Pancreas (tissue), 10 donors: ENCODE data around the gene CD2AP. TPM values are rescaled to one million over a fixed set of nuclear protein-coding genes. Genes with fewer than 3 reads are reported as not detected.
"Not testable (repeated sequence)": the region's sequence is repeated elsewhere in the genome, so short reads cannot be mapped to it uniquely, and the experiment has no call there.

Experiments used
- ATAC-seq, 4 donors: fragments of 200-7000 bp; cut with Tn5 transposase; one replicate each; pipeline versions ENCODE4 v1.8.0 to v1.9.1; 2020; ENCODE audit warnings: mild to moderate bottlenecking in 4 of 4, moderate library complexity in 4 of 4
- DNase-seq, 6 donors: peaks; one replicate each; pipeline ENCODE4 v3.0.0-alpha.2; 2020
- FAIRE-seq: peaks from 2 replicates; lab custom pipeline; 2012; peaks lifted over from hg19 to GRCh38; lab: Jason Lieb, UNC
- H3K27ac ChIP-seq, 4 donors: fragments of 200-600 bp; sonication (generic); 1 replicate in 3 of 4; 2 replicates in 1 of 4; pipeline versions ENCODE4 v1.5.0 to v1.8.0; 2020
- H3K27me3 ChIP-seq, 4 donors: fragments of 200-600 bp; one replicate each; pipeline ENCODE4 v1.8.0; 2021
- H3K36me3 ChIP-seq, 3 donors: fragments of 200-600 bp; sonication (generic) in 1 of 3; one replicate each; pipeline versions ENCODE4 v1.5.0 to v1.8.0; 2020 to 2021
- H3K4me1 ChIP-seq, 3 donors: fragments of 200-600 bp; one replicate each; pipeline ENCODE4 v1.8.0; 2021
- H3K4me3 ChIP-seq, 4 donors: fragments of 200-600 bp; sonication (generic) in 2 of 4; one replicate each; pipeline versions ENCODE4 v1.5.0 to v1.8.0; 2020 to 2021
- H3K9me3 ChIP-seq, 4 donors: fragments of 200-600 bp; one replicate each; pipeline ENCODE4 v1.8.0; 2021
- CTCF ChIP-seq, 4 donors: fragments of 200-600 bp; sonication (generic) in 3 of 4; IDR thresholded peaks; one replicate each; pipeline versions ENCODE4 v1.5.0 to v1.8.0; 2021; ENCODE audit warnings: antibody characterized with exemption in 4 of 4
- WGBS, 2 donors: extraction: QIAGEN DNeasy Blood & Tissue Kit; methylation state at CpG; one replicate each; pipeline ENCODE4 v1.1.7; 2013; 5-methylcytosine and 5-hydroxymethylcytosine counted together
- intact Hi-C, 3 donors: fragments of 100-400 bp; cut with DNase I; formaldehyde crosslinking; loops; one replicate each; pipeline versions ENCODE4 v1.11.1 to v1.14.2; 2022
- polyA plus RNA-seq, 2 donors: library from polyadenylated mRNA; stranded (reverse); fragments of 200-250 nt; gene quantifications; one replicate each; pipeline ENCODE4 v1.2.3, GENCODE V29; 2013
- total RNA-seq, 6 donors: library from RNA; stranded (reverse); fragmentation: NEBNext Ultra II Directional in 4 of 6; extraction: Animal tissue kit (Norgen Biotek cat#: 25700) in 4 of 6; gene quantifications; one replicate each; pipeline versions ENCODE4 v1.2.1 to v1.2.4, GENCODE V29; 2021 to 2023
- donor health status: healthy with polysubstance abuse.
- donor health status: DM: no; HTN: no; CAD: no; lungs with moderate emphysema.
- donor health status: DM: no; HTN: no; CAD: no.
- donor health status: control.
- donor health status: control.
- donor health status: Bipolar disorder and iron deficiency.
- donor health status: DM: yes; HTN: yes; CAD: no.
- donor health status: DM: no; HTN: no; CAD: no.
- donor health status: DM: no; HTN: no; CAD: no.
- donor health status: DM: yes; HTN: yes; CAD: no.

CD2AP gene
- total and polyA plus RNA-seq, 8 donors = 7.6 to 38.5 (median 17.7) TPM

- Histone ChIP-seq H3K36me3 (no peaks in the 10 kb centered on the region), H3K9me3 (no peaks in the 10 kb centered on the region), H3K4me3 (no peak overlapping the region), H3K4me1 (no peaks in the 10 kb centered on the region), H3K27me3 (no peaks in the 10 kb centered on the region), H3K27ac (no peak overlapping the region)
- intact Hi-C loops = no loop called here
- FAIRE-seq = no peak
- ATAC-seq = no peak
- 70 to 71% methylated on average over 4 of the region's 4 CpGs for WGBS, 2 donors
- TF ChIP-seq CTCF (IDR thresholded peaks at IDR 0.05) = no peak
- DNase-seq = no peak
Measured at GRCh38 chr6:47646689-47647088, 169.1 kb downstream of the CD2AP start.

- no peaks in the 10 kb centered on the region for H3K36me3 ChIP-seq
- WGBS, 2 donors = 84 to 86% methylated on average over 1 of the region's 1 CpG
- H3K27ac ChIP-seq = no peak overlapping the region
- no peak for FAIRE-seq
- H3K4me1 ChIP-seq = no peaks in the 10 kb centered on the region
- no peaks in the 10 kb centered on the region for H3K9me3 ChIP-seq
- no peak for DNase-seq
- intact Hi-C loops = no loop called here
- ATAC-seq = no peak
- no peaks in the 10 kb centered on the region for H3K27me3 ChIP-seq
- no peak for TF ChIP-seq CTCF (IDR thresholded peaks at IDR 0.05)
- H3K4me3 ChIP-seq = no peak overlapping the region
Measured at GRCh38 chr6:47647188-47647587, 169.6 kb downstream of the CD2AP start.

- 53 to 67% methylated on average over 4 of the region's 4 CpGs for WGBS, 2 donors
- H3K36me3 ChIP-seq, ATAC-seq, H3K9me3 ChIP-seq, H3K4me3 ChIP-seq, DNase-seq, H3K27me3 ChIP-seq, H3K4me1 ChIP-seq, H3K27ac ChIP-seq, FAIRE-seq, intact Hi-C loops: not testable (repeated sequence)
Measured at GRCh38 chr6:47647626-47648025, 170.0 kb downstream of the CD2AP start.

GRCh38 chr6:47648031-47648430 is 170.4 kb downstream of the CD2AP start:
- no peak overlapping the region for H3K4me3 ChIP-seq
- no peaks in the 10 kb centered on the region for H3K27me3 ChIP-seq
- no peak for DNase-seq
- no peaks in the 10 kb centered on the region for H3K9me3 ChIP-seq
- FAIRE-seq = no peak
- intact Hi-C loops = no loop called here
- no peaks in the 10 kb centered on the region for H3K4me1 ChIP-seq
- H3K27ac ChIP-seq = no peak overlapping the region
- no peaks in the 10 kb centered on the region for H3K36me3 ChIP-seq
- ATAC-seq = no peak
- no peak for TF ChIP-seq CTCF (IDR thresholded peaks at IDR 0.05)
- 77 to 83% methylated on average over 2 of the region's 2 CpGs for WGBS, 2 donors

- FAIRE-seq (no peak), DNase-seq (no peak), ATAC-seq (no peak)
- WGBS, 2 donors = 56 to 57% methylated on average over 3 of the region's 3 CpGs
- H3K27ac ChIP-seq = no peak overlapping the region
- no peaks in the 10 kb centered on the region for H3K4me1 ChIP-seq
- no peaks in the 10 kb centered on the region for H3K36me3 ChIP-seq
- intact Hi-C loops = no loop called here
- H3K27me3 ChIP-seq = no peaks in the 10 kb centered on the region
- no peak for TF ChIP-seq CTCF (IDR thresholded peaks at IDR 0.05)
- no peak overlapping the region for H3K4me3 ChIP-seq
- no peaks in the 10 kb centered on the region for H3K9me3 ChIP-seq
Measured at GRCh38 chr6:47650553-47651432, 173.2 kb downstream of the CD2AP start.
